GM18870 (cell line): ENCODE data around the gene DPP3.

ENCODE experiments used
- ATAC-seq: cut with Tn5 transposase; IDR thresholded peaks from one replicate; pipeline ENCODE4 v1.9.1; 2021; ENCODE audit warnings: moderate library complexity; ENCODE audit not compliant: unreplicated experiment

Gene DPP3

GRCh38 chr11:66479394-66480116 lies 679 bp upstream of the DPP3 start:
- no peak for ATAC-seq

GRCh38 chr11:66484806-66485380 lies 4.7 kb downstream of the DPP3 start:
- ATAC-seq = no peak

- no peak for ATAC-seq
Measured at GRCh38 chr11:66488957-66489356, 8.7 kb downstream of the DPP3 start.

GRCh38 chr11:66489636-66490035 lies 9.4 kb downstream of the DPP3 start:
- ATAC-seq = no peak

GRCh38 chr11:66491315-66491935 lies 11.2 kb downstream of the DPP3 start:
- no peak for ATAC-seq

- ATAC-seq = no peak
Measured at GRCh38 chr11:66492161-66492865, 12.1 kb downstream of the DPP3 start.

DNA sequence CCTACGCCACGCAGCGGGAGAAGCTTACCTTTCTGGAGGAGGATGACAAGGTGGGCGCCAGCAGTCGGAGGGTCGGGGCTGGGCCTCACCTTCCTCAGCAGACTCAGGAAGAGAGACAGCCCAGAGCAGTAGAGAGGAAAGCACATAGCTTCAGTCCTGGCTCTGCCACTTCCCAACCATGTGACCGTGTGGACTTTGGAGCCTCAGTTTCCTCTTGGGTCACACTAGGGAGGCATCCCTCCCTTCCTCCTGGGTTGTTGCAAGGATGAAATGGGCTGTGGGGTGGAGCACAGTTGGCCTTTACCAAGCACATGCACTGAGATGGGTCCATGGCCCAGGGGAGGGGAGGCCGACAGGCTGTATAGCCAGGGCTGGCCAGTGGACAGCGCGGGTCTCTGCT lies 12.9 kb downstream of the DPP3 start:
- ATAC-seq = no peak

DNA sequence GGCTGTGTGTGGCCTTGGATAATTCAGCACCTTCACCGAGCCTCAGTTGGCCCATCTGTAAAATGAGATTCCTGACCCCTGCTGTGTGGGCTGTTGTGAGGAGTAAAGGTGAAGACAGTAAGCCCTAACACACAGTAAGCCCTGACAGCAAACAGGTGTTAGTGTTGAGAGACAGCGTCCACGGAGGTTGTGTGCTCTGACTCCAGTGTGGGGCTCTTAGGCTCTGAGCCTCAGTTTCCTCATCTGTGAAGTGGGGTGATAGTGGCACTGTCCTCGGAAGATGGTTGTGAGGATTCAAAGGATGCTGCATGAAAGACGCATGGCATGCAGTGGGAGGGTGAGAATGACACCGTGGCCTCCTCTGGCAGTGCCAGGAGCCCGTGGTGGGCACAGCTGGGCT lies 14.2 kb downstream of the DPP3 start:
- no peak for ATAC-seq

DNA sequence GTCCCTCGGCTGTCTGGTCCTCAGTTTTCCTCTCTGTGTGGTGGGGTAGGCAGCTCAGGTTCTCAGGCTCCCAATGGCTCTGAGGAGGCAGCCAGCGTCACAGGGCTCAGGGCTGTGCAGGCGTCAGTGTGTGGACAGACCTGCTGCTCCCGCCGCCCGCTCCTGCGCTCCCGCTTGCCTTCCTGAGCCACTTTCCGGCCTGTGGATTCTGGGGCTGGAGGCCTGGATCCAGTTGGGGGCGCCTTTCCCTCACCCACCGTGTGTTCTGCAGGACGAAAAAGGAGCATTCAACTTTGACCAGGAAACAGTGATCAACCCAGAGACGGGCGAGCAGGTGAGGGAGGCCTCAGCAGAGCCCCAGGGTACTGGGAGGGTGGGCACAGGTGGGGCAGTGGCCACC lies 14.7 kb downstream of the DPP3 start:
- no peak for ATAC-seq

GRCh38 chr11:66495401-66495854 lies 15.2 kb downstream of the DPP3 start:
- no peak for ATAC-seq

DNA sequence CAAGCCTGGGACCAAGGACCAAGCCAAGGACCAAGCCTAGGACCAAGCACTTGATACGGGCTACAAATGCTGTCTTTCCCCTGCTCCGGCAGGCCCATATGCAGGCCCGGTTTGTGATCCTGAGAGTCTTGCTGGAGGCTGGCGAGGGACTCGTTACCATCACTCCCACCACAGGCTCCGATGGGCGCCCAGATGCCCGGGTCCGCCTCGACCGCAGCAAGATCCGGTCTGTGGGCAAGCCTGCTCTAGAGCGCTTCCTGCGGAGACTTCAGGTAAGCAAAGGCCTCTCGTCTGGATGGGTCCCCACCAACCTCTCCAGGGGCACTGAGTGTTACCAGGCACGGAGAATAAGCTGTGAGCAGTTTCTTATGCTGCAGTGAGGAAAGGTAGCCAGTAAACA lies 17.0 kb downstream of the DPP3 start:
- no peak for ATAC-seq

GRCh38 chr11:66498506-66498905 lies 18.3 kb downstream of the DPP3 start:
- no peak for ATAC-seq

DNA sequence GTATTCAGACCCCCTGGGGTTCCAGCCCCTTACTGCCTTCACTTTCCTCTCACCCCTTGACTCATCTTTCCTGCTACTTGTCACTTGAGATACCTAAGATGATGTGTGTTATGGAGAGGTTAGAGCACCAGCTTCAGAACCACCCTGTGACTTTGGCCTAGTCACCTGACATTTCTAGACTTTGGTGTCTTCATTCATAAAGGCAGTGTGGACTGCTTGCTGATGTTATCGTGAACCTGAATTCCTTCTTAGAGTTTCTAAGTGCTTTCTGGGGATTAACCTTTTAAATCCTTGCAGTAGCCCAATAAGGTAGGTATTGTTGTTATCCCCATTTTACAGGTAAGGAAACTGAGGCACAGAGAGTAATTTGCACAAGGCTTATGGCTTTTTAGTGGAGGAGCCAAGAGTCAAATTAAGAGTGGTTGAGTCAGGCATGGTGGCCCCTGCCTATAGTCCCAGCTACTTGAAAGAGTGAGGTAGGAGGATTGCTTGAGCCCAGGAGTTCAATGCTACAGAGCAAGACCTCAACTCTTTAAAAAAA lies 25.1 kb downstream of the DPP3 start:
- ATAC-seq = no peak

GRCh38 chr11:66509131-66509561 lies 28.9 kb downstream of the DPP3 start:
- no peak for ATAC-seq

- no peak for ATAC-seq
Measured at GRCh38 chr11:66510271-66510989, 30.2 kb downstream of the DPP3 start, which contains the start of gene BBS1. Gene BBS1 (plus strand): TSS chr11:66510635. CDS start chr11:66510660, 25 bp downstream.

DNA sequence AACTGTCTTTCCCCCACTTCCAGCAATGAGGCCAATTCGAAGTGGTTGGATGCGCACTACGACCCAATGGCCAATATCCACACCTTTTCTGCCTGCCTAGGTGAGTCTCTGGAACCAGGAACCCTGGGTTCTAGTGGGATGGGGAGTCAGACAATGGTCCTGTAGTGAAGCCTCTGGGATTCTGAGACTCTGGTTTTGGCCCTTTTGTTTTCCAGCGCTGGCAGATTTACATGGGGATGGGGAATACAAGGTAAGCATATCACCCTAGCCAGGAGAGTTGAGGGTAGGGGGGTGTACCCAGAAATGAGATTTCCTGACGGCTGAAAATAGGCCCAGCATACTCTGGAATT lies 30.7 kb downstream of the DPP3 start:
- ATAC-seq = no peak

DNA sequence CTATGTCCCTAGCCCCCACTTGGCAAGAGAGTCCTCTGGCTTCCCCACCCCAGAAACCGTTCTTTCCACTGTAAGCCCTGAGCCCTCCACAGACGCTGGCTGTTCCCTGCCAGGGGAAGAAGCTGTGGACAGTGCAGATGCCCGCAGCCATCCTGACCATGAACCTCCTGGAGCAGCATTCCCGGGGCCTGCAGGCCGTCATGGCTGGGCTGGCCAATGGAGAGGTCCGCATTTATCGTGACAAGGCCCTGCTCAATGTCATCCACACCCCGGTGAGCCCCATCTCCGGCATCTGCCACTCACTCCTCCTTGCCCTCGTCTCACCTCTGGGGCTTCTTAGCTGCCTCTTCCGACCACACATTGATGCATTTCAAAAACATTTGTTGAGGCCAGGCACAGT lies 43.4 kb downstream of the DPP3 start:
- no peak for ATAC-seq

GRCh38 chr11:66524304-66525040 lies 44.2 kb downstream of the DPP3 start:
- ATAC-seq = no peak

- no peak for ATAC-seq
Measured at GRCh38 chr11:66529069-66529468, 48.8 kb downstream of the DPP3 start.

- no peak for ATAC-seq
Measured at GRCh38 chr11:66529655-66530054, 49.4 kb downstream of the DPP3 start.
